ENCODE results near the gene ZFP92. TPM values are rescaled to one million over a fixed set of nuclear protein-coding genes. Genes with fewer than 3 reads are reported as not detected.

The ZFP92 gene, protein sequence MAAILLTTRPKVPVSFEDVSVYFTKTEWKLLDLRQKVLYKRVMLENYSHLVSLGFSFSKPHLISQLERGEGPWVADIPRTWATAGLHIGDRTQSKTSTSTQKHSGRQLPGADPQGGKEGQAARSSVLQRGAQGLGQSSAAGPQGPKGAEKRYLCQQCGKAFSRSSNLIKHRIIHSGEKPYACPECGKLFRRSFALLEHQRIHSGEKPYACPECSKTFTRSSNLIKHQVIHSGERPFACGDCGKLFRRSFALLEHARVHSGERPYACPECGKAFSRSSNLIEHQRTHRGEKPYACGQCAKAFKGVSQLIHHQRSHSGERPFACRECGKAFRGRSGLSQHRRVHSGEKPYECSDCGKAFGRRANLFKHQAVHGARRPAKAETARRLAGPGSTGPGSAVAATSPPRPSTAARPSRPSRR
- 1 to 10 TPM; 2.2 to 2.4 TPM for total RNA-seq

DNA sequence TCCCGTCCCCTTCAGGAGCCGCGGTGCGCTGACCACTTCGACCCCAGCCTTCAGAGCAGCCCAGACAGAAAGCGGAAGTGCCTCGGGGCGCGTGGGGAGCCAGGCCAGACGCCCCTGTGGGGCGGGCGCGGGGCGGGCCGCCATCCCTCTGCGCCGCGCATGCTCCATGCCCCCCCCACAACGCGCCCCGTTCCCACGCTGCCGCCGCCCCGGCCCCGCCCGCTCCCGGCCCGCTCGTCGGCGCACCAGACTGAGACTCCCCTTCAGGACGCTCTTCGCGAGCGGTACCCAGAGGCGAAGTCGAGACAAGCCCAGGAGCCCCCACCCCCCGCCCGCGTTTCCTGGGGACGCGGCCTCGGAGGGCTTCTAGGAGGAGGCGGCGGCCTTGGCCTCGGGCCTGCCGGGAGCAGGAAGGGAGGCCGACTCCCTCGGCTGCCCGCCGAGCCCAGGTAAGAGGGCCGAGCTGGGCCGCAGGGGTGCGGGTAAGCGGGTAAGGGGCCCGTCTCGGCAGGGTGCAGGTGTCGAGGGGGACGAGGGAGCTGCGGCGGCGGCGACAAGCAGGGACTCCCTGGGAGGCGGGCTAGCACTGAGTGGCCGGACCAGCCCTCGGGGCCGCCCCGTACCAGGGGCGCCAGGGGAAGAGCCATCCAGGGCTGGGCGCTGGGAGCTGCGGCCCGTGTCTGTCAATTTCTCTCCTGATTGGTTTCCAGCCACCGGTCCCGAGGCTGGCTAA, at the start of gene ZFP92:
ZFP92 (plus strand) TSS at position 218 of the 733 bp plus-strand sequence. CDS start 6,851 bp downstream, outside the sequence.
- H3K9me3 Mint-ChIP-seq: no peaks in the 10 kb centered on the region
- peaks cover 6% of the 10 kb centered on the region for H3K4me1 Mint-ChIP-seq (ENCODE audit: low read depth)
- H3K27ac Mint-ChIP-seq: no peak within 1 kb of the TSS
- peak within 1 kb of the TSS; percentile 81 to 82 for H3K4me3 Mint-ChIP-seq
- ATAC-seq (replicated peaks in 1 of 2) (peak; percentile 86 to 87), DNase-seq (peak; percentile 60 to 61)
- no peaks in the 10 kb centered on the region for H3K36me3 Mint-ChIP-seq (ENCODE audit: insufficient read depth in 2 of 2)
- peaks cover 15% of the 10 kb centered on the region for H3K27me3 Mint-ChIP-seq (ENCODE audit: low read depth)

DNA sequence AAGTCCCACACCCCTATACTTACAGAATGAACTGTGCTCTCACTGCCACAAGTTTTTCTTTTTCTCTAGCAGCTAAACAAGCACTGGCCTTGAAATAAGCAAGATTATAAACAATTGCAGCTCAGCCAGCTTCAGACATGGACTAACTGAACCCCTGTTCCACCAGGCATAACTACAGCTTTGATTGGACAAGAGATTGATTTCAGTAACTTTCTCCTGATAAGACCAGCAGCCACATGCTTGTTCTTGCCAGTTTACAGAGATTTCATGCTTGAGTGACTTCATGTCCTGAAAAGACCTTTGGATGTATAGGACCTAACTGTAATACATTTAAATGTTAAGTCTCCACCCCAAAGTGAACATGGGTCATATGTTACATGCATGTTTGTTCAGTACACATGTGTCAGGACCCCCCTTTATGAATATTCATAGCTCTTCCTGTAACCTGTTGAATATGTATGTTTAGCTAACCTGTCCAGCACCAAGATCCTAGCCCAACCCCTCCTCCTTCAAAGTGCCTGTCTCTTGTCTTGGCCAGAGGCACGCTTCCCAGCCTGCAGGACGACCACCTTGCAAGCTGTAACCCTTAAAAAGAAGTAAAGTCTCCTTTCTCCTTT, 49.4 kb upstream of the ZFP92 start:
- peaks cover 0 to 9% of the 10 kb centered on the region in 2 donors for H3K36me3 Mint-ChIP-seq (ENCODE audit: insufficient read depth in 2 of 2)
- no peaks in the 10 kb centered on the region for H3K27me3 Mint-ChIP-seq (ENCODE audit: low read depth)
- ATAC-seq (replicated peaks in 1 of 2): no peak
- no peak overlapping the region for H3K4me3 Mint-ChIP-seq
- DNase-seq: no peak
- H3K4me1 Mint-ChIP-seq (ENCODE audit: low read depth): peaks cover 8% of the 10 kb centered on the region
- no peak overlapping the region for H3K27ac Mint-ChIP-seq
- H3K9me3 Mint-ChIP-seq: peaks cover 3 to 4% of the 10 kb centered on the region in 2 donors

DNA sequence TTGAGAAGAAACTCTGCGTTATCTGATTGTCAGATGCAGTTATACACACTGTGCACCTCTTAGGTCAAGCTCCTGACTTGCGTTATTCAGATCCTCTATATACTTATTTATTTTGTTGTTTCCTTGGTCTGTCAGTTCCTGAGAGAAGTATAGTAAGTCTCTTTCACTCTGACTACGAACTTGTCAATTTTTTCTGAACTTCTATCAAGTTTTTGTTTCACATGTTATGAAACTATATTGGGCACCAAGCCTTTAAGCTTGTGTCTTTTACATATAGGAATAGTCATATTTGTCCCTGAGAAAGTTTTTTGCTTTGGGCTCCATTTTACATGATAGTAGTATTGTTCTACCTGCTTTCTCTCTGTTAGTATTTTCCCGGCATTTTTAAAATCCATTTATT, 45.6 kb upstream of the ZFP92 start:
- Mint-ChIP-seq H3K27ac (no peak overlapping the region), H3K4me3 (peak overlapping the region in 1 of 2 donors; percentile 18), H3K4me1 (ENCODE audit: low read depth) (peaks cover 10% of the 10 kb centered on the region), H3K36me3 (ENCODE audit: insufficient read depth in 2 of 2) (no peaks in the 10 kb centered on the region), H3K27me3 (ENCODE audit: low read depth) (peaks cover 10% of the 10 kb centered on the region), H3K9me3 (no peaks in the 10 kb centered on the region)
- no peak for DNase-seq
- ATAC-seq (replicated peaks in 1 of 2): peak; percentile 37 to 65

DNA sequence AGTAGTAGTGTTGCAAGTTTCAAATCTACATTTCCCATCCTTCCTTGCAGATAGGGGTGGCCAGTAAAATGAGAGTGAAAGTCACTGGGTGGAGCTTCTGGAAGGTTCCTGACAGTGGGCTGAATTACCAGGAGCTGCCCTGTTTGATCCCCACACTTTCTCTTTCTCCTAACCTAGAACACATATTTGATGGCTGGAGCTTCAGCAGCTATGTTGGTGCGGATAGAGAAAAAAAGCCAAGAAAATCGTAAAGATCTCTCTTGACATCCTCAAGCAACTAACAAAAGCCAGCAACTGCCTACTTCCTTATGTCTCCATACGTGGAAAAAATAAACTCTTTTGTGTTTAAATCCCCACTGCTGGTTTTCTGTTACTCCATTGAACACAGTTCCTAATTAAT, 45.2 kb upstream of the ZFP92 start:
- H3K27ac Mint-ChIP-seq: no peak overlapping the region
- H3K4me3 Mint-ChIP-seq: peak overlapping the region in 1 of 2 donors; percentile 18
- H3K9me3 Mint-ChIP-seq: no peaks in the 10 kb centered on the region
- ATAC-seq (replicated peaks in 1 of 2) (no peak), DNase-seq (no peak)
- H3K4me1 Mint-ChIP-seq (ENCODE audit: low read depth): peaks cover 13% of the 10 kb centered on the region
- H3K36me3 Mint-ChIP-seq (ENCODE audit: insufficient read depth in 2 of 2): no peaks in the 10 kb centered on the region
- peaks cover 10% of the 10 kb centered on the region for H3K27me3 Mint-ChIP-seq (ENCODE audit: low read depth)

DNA sequence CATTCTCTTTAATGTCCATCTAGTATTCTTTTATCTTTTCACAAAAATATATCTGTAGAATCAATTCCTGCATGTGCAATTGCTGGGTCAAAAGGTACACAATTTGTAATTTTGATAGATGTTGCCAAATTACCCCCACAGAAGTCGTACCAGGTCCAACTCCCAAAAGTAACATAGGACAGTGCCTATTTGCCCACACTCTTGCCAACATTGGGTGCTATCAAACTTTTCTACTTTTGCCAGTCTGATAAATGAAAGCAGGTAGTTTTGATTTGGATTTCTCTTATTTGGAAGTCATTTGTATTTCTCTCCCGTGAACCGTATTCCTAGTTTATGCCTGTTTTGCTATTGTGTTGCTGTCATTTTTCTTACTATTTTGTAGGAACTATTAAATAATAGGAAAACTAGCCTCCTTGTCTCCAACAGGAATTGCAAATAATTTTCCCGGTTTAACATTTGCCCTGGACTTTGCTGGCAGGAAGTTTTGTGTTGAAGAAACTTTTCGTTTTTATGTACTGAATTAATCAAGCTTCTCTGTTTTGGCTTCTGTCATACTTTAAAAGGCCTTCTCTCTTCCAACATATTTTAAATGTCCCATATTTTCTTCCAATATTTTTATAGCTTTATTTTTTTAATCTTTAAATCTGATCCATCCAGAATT, 44.3 kb upstream of the ZFP92 start:
- no peaks in the 10 kb centered on the region for H3K9me3 Mint-ChIP-seq
- H3K36me3 Mint-ChIP-seq (ENCODE audit: insufficient read depth in 2 of 2): no peaks in the 10 kb centered on the region
- DNase-seq: no peak
- H3K27ac Mint-ChIP-seq: no peak overlapping the region
- ATAC-seq (replicated peaks in 1 of 2): no peak
- H3K27me3 Mint-ChIP-seq (ENCODE audit: low read depth): peaks cover 10% of the 10 kb centered on the region
- H3K4me1 Mint-ChIP-seq (ENCODE audit: low read depth): peaks cover 13% of the 10 kb centered on the region
- H3K4me3 Mint-ChIP-seq: no peak overlapping the region

DNA sequence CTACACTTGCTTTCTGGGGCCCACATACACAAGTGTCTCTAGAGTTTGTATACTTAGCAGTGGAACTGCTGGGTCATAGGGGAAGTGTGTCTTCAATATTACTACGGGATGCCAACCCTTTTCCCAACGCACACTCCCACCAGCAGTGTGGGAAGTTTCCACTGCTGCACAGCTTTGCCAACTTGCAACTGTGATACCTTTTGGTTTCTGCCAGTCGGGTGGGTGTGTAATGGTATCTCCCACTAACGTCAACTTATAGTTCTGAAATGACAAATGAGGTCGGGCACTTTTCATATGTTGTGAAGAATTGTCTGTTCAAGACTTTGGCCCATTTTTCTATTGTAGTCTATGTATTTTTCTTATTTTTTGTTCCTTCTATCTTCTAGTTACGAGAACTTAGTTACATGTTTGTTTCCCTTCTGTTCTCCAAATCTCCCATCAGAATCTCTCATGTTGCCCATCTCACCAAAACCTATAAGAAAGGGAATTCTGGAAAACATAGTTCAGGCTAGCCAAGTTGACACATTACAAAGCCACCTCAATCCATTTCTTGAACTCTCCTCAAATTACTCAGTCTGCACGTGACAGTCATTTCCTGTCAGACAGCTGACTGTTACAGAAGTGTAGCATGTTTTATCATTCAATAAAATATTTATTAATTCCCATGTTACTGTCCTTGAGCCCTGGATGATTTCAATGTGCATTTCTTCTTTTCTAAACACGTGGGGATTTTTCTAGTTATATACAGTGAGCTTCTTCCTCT, 40.8 kb upstream of the ZFP92 start:
- H3K9me3 Mint-ChIP-seq: no peaks in the 10 kb centered on the region
- H3K4me3 Mint-ChIP-seq: peak overlapping the region in 1 of 2 donors; percentile 33
- DNase-seq (peak in 1 of 2 donors; percentile 11), ATAC-seq (replicated peaks in 1 of 2) (peak; percentile 56 to 74)
- peaks cover 14% of the 10 kb centered on the region for H3K27me3 Mint-ChIP-seq (ENCODE audit: low read depth)
- peaks cover 12% of the 10 kb centered on the region for H3K4me1 Mint-ChIP-seq (ENCODE audit: low read depth)
- peak overlapping the region; percentile 56 for H3K27ac Mint-ChIP-seq
- no peaks in the 10 kb centered on the region for H3K36me3 Mint-ChIP-seq (ENCODE audit: insufficient read depth in 2 of 2)

DNA sequence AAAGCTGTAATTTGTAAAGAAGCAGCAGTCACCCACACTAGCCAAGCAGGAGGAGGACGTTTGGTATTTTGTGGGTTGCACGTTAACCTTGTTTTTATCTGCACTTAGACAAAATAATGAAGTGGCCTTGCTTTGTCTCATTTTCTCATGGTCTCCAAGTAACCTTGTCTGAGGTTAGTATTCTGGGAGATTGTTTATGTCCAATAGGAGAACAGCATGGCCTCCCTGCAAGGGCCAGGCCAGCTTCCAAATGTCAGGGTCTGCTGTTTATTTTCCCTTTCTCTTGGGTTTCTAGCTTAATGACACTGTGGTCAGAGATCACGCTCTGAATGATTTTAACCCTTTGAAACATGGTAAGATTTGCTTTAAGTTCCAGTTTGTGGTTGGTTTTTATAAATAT, 40.0 kb upstream of the ZFP92 start:
- Mint-ChIP-seq H3K4me3 (peak overlapping the region in 1 of 2 donors; percentile 33), H3K27ac (peak overlapping the region; percentile 56), H3K4me1 (ENCODE audit: low read depth) (peaks cover 5% of the 10 kb centered on the region), H3K27me3 (ENCODE audit: low read depth) (peaks cover 19% of the 10 kb centered on the region), H3K36me3 (ENCODE audit: insufficient read depth in 2 of 2) (no peaks in the 10 kb centered on the region), H3K9me3 (no peaks in the 10 kb centered on the region)
- ATAC-seq (replicated peaks in 1 of 2) (no peak), DNase-seq (no peak)

DNA sequence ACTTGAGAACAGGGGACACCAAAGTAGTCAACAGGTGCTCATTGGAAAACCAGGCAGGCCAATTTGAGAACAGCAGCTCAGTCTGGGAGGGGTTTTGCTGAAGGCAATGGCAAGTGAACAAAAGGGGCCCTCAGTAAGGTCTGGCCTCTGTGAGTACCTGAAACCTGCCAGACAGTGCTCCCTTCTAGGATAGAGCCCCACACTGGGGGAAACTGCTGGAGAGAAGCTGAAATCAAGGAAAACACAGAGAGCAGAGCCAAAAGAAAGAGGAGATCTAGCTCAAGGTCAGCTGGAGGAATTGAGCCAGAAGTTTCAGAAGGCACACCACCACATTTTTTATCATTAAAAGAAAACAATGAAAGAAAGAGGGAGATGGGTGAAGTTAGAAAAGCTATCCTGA, 38.3 kb upstream of the ZFP92 start:
- no peaks in the 10 kb centered on the region for H3K9me3 Mint-ChIP-seq
- H3K4me1 Mint-ChIP-seq (ENCODE audit: low read depth): peaks cover 5% of the 10 kb centered on the region
- H3K36me3 Mint-ChIP-seq (ENCODE audit: insufficient read depth in 2 of 2): no peaks in the 10 kb centered on the region
- no peak overlapping the region for H3K4me3 Mint-ChIP-seq
- peaks cover 19% of the 10 kb centered on the region for H3K27me3 Mint-ChIP-seq (ENCODE audit: low read depth)
- no peak overlapping the region for H3K27ac Mint-ChIP-seq
- no peak for DNase-seq
- no peak for ATAC-seq (replicated peaks in 1 of 2)

DNA sequence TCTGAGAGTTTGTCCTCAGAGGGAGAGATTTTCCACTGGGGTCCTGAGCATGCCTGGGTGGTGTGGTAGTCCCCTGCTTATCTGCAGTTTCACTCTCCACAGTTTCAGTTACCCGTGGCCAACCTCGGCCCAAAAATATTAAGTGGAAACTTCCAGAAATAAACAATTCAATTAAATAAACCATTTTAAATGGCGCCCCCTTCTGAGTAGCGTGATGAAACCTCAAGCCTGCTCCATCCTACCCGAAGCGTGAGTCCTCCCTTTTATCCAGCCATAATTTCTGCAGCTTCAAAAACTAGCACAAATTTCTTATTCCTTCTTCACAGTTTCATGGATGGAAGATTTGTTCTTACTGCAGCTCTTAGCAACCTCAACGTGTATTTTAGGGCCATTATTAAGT, 36.8 kb upstream of the ZFP92 start:
- Mint-ChIP-seq H3K4me3 (no peak overlapping the region), H3K27me3 (ENCODE audit: low read depth) (peaks cover 16% of the 10 kb centered on the region), H3K9me3 (no peaks in the 10 kb centered on the region), H3K36me3 (ENCODE audit: insufficient read depth in 2 of 2) (no peaks in the 10 kb centered on the region), H3K4me1 (ENCODE audit: low read depth) (peaks cover 5% of the 10 kb centered on the region), H3K27ac (no peak overlapping the region)
- no peak for DNase-seq
- no peak for ATAC-seq (replicated peaks in 1 of 2)

DNA sequence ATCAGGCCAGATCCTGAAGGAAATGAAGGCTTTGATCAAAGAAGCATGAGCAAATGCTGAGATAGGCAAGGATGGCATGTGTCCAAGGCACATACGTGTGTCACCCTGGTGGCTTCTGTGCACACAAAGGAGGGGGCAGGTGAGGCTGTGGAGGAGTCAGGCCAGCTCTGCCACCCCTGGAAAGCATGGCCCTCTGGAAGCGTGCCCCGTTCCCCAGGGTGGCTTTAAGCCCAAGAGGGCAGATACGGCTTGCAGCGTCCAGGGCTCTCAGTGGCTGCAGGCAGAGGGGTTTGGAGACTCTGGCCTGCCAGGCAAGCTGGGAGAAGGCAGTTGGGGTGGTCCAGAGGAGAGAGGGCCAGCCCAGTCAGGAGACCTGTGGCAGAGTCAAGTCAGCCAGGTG, 35.7 kb upstream of the ZFP92 start:
- Mint-ChIP-seq H3K36me3 (ENCODE audit: insufficient read depth in 2 of 2) (no peaks in the 10 kb centered on the region), H3K9me3 (no peaks in the 10 kb centered on the region), H3K4me1 (ENCODE audit: low read depth) (peaks cover 4% of the 10 kb centered on the region), H3K27ac (no peak overlapping the region), H3K4me3 (no peak overlapping the region), H3K27me3 (ENCODE audit: low read depth) (peaks cover 9% of the 10 kb centered on the region)
- ATAC-seq (replicated peaks in 1 of 2) (no peak), DNase-seq (no peak)

DNA sequence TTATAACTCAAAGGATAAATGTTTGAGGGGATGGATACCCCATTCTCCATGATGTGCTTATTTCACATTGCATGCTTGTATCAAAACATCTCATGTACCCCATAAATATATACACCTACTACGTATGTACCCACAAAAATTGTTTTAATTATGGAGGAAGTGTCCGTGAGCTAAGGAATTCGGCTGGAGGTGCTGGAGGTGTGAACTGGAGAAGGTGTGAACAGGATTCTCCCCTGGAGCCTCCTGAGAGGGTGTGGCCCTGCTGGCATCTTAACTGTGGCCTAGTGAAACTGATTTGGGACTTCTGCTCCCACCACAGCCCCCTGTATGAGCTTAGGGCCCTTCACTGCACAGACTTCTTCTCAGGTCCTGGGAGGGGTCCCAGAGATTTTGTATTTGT, 33.5 kb upstream of the ZFP92 start:
- H3K27ac Mint-ChIP-seq: no peak overlapping the region
- no peaks in the 10 kb centered on the region for H3K4me1 Mint-ChIP-seq (ENCODE audit: low read depth)
- no peak overlapping the region for H3K4me3 Mint-ChIP-seq
- DNase-seq: no peak
- H3K9me3 Mint-ChIP-seq: no peaks in the 10 kb centered on the region
- no peaks in the 10 kb centered on the region for H3K36me3 Mint-ChIP-seq (ENCODE audit: insufficient read depth in 2 of 2)
- ATAC-seq (replicated peaks in 1 of 2): no peak
- H3K27me3 Mint-ChIP-seq (ENCODE audit: low read depth): peaks cover 9% of the 10 kb centered on the region

DNA sequence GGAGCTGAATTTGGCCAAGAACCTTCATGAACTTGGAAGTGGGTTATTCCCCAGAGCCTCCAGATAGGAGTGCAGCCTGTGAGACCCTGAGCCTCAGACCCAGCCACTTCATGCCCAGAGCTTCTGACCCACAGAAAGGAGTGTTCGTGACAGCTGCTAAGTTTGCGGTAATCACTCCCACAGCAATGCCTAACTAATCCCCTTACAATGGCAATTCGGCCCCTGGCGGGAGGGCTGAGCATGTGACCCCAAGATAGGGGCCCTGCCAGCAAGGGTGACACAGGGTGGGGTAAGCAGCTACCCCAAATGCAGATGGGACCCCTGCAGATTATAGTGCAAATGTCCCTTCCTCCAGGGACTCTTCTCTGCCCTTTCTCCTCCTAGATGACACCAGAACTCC, 32.7 kb upstream of the ZFP92 start:
- no peaks in the 10 kb centered on the region for H3K4me1 Mint-ChIP-seq (ENCODE audit: low read depth)
- H3K27ac Mint-ChIP-seq: no peak overlapping the region
- no peak for ATAC-seq (replicated peaks in 1 of 2)
- DNase-seq: no peak
- no peaks in the 10 kb centered on the region for H3K36me3 Mint-ChIP-seq (ENCODE audit: insufficient read depth in 2 of 2)
- H3K4me3 Mint-ChIP-seq: no peak overlapping the region
- H3K9me3 Mint-ChIP-seq: no peaks in the 10 kb centered on the region
- peaks cover 9% of the 10 kb centered on the region for H3K27me3 Mint-ChIP-seq (ENCODE audit: low read depth)

Data from activated T-cell treated with anti-CD3 and anti-CD28 coated beads, Interleukin-2, amount 50 U/mL, for 72 hours (primary cell).